NCI-H345 (cell line): ENCODE results near the gene NDUFS2.
"Not testable (repeated sequence)": the region's sequence is repeated elsewhere in the genome, so short reads cannot be mapped to it uniquely, and the experiment has no call there.

Source experiments
- DNase-seq: peaks from one replicate; lab custom pipeline; 2025; lab: John Stamatoyannopoulos, UW

NDUFS2 gene

GRCh38 chr1:161220002-161220401 is 17.8 kb downstream of the NDUFS2 start:
- DNase-seq, result no peak

GRCh38 chr1:161222175-161223019 is 20.2 kb downstream of the NDUFS2 start:
- DNase-seq, result no peak

DNA sequence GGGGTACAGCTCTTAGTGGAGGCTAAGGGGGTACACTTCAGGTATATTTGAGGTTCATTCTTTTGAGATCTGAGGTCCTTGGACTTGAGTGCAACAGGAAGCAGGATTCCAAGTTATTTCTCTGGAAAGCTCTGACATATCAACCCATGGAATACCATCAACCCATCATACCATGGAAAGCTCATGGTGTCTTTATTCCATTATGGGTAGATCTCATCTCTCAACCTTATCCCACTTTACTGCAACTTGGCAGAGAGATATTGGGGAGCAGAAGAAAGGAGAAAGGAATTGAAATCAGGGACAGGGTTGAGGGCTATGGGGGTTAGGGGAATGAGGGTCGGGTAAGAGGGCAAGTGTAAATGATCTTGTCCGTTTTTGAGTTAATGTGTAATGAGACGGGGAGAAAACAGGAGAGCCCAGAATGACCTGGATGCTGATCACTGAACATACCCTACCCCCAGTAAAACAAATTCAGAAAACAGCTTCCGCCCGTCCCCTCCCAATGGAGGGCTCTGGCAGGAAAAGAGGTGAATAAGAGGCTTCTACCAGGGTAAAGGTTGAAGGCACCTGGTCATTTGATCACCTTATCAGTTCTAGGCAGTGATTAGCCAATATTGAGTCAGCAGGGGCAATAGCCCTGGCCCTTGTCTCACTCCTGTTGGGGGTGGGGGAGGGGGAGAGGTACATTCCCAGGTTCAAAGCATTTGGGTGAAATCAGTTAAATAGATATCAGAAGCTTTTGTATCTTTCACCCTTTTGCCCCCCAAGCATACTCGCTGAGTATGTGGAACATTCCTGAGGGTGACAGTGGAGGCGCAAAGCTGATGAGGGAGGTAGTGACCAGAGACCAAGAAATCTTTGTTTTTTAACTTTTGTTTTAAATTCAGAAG is 21.9 kb downstream of the NDUFS2 start:
- no peak for DNase-seq

DNA sequence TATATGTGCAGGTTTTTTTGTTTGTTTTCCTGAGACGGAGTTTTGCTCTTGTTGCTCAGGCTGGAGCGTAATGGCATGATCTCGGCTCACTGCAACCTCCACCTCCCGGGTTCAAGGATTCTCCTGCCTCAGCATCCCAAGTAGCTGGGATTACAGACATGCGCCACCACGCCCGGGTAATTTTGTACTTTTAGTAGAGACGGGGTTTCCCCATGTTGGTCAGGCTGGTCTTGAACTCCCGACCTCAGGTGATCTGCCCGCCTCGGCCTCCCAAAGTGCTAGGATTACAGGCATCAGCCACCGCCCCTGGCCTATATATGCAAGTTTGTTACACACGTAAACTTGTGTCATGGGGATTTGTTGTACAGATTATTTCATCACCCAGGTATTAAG is 22.5 kb downstream of the NDUFS2 start:
- DNase-seq, result not testable (repeated sequence)

- no peak for DNase-seq
These were observed 23.0 kb downstream of the NDUFS2 start for GRCh38 chr1:161225178-161225533.

- DNase-seq, result peak; percentile 95
These were observed 23.6 kb downstream of the NDUFS2 start, which contains the start of gene TOMM40L for GRCh38 chr1:161225534-161226319. Gene TOMM40L, plus strand, starts transcription at chr1:161226060. Its CDS starts 430 bp downstream, at chr1:161226490.

- DNase-seq, result peak; percentile 12
These were observed 24.1 kb downstream of the NDUFS2 start for GRCh38 chr1:161226320-161226711.

GRCh38 chr1:161226759-161227158 is 24.6 kb downstream of the NDUFS2 start:
- DNase-seq, result no peak

DNA sequence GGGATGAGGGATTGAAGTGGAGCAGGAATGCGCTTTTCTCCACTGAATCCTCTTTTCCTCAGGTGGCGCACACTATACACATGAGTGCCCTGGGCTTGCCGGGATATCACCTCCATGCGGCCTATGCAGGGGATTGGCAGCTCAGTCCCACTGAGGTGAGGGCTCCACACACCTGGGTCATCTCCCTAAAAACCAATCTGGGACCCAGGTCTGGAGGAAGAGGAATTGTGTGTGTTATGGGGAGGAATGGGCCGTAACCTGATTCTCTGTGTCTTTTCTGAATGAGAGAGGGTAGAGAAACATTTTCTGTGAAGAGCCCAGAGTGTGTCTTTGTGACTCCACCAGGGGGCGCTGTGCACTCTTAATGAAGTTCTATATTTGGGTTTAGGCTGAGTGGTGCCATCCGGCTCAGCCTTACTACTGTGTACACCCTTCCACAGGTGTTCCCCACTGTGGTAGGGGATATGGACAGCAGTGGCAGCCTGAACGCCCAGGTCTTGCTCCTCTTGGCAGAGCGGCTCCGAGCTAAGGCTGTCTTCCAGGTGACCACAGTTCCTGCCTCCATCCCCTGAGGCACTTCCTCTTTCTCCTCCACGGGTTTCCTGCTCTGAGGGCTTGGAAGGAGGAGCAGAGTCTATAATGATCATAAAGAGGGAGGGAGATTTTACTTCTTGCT is 25.2 kb downstream of the NDUFS2 start:
- DNase-seq, result peak; percentile 77

DNA sequence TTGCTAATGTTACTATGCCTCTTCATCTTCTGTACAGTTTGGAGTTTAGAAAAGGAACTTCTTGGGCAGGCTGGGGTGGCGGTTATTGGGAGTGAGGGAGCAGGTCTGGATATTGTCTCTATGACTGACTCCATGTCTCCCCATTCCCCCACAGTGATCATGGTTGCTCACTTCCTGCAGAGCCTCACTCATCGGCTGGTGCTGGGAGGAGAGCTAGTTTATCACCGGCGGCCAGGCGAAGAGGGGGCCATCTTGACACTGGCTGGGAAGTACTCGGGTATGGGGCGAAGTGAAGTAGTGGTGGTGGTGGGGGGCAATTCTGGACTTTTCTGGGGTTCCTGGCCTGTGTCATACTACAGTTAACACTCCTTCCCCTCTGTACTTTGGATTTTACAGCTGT is 25.9 kb downstream of the NDUFS2 start:
- no peak for DNase-seq

GRCh38 chr1:161229896-161230295 is 27.7 kb downstream of the NDUFS2 start:
- no peak for DNase-seq

GRCh38 chr1:161230762-161231161 is 28.6 kb downstream of the NDUFS2 start:
- no peak for DNase-seq

GRCh38 chr1:161233102-161233501 is 30.9 kb downstream of the NDUFS2 start:
- DNase-seq, result no peak

DNA sequence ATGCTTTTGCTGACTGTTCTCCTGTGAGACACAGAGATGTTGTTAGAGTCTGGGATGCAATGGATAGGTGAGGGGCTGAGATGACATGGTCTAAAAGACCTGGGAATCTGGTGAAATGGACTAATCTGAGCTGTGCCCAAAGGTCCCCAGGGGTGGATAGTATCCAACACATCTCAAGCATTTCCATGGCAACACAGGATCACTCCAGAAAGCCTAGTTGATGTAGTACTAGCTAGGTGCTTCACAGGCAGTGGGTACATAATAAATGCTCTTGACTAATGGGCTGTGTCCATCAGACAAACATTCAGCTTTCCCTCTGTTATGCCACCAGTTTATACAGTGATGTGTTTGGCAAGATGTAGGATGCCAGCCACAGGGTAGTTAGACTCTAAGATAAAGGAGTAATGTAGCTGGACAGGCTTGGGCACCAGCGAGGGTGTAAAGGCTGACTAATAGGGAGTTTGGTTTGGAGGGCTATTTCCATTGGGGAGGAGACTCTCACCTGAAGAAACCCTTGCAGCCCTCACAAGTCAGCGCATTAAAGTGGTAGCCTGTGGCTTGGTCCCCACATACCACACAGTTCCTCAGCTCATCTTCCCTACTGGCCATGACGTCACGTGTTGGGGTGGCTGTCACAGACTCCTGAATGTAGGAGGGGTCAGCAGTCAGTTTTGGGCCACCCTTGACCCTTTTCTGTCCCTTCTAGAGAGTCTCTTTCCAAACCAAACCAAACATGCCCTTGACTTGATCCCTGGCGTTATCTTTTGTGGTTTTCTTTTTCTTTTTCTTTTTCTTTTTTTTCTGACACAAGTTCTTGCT is 34.0 kb downstream of the NDUFS2 start:
- DNase-seq, result no peak

DNA sequence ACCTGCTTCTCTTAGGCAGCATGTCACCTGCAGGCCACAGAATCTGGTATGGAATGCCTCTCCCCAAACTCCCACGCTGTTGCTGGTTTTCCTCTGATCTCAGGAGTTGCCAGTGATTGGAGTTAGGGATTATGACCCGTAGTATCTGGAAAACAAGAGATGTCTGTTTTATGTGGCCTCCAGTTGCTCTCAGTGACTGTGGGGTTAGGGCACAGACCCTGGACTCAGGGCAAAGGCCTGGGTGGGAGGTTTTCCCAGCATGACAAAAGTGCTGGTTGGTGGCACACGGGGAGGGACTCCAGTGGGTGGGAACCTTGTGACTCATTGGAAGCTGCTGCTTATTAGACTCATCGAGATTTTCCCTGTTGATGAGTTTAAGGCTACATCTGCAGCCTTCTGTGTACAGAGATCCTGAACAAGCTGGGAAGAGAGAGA is 35.9 kb downstream of the NDUFS2 start, which contains the start of gene NR1I3:
TSS of gene NR1I3 (minus strand) at position 165 of the 435 bp plus-strand sequence. CDS start 1,638 bp downstream, outside the sequence.
- DNase-seq, result no peak

DNA sequence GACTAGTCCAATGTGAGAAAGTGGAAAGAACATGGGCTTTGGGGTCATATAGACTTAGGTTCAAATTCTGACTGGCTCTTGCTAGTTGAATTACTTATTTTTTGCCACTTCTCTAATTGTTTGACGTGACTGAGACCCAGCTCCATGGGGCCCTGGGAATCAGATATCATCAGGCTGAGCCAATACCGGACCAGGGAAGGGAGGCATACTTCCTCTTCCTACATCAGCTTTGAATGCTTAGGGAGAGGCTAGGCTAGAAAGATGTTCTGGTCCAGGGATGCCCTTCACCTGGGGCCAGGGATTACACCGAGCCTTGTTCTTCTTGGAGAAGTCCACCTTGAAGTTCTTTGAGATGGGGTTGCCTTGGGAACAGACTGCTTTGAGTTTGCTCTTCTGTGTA is 39.5 kb downstream of the NDUFS2 start:
- no peak for DNase-seq

DNA sequence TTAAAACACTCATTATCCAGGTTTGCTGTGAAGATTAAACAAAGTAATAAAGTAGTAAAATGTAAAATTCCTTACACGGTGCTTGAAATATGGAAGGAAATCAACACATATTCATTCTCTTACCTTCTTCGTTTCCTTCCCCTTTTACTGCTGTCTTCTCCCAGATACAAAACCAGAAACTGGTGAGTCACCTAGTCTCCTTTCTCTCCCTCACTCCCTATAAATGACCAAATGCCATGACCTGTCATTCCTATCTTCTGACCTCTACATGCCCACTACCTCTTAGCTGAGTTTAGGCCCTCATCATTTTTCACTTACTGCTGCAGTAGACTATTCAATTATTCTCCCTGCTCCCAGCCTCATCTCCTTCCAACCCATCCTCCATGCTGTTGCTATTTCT is 40.1 kb downstream of the NDUFS2 start:
- no peak for DNase-seq

DNA sequence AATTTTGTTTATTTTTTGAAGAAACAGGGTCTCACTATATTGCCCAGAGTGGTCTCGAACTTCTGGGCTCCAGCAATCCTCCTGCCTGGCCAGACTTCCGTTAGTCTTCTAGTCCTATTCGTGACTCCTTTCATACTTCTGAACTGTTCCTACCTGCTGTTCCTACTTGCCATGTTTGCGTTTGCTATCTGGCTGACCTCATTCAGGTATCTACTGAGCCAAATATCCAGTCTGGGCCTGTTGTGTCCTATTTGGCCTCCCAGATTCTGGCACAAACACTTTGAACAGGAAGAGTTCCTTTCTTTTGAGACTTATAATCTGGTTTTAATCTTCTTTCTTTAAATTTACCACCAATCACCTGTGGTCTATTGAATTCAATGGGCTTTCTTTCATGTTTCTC is 42.7 kb downstream of the NDUFS2 start:
- no peak for DNase-seq

DNA sequence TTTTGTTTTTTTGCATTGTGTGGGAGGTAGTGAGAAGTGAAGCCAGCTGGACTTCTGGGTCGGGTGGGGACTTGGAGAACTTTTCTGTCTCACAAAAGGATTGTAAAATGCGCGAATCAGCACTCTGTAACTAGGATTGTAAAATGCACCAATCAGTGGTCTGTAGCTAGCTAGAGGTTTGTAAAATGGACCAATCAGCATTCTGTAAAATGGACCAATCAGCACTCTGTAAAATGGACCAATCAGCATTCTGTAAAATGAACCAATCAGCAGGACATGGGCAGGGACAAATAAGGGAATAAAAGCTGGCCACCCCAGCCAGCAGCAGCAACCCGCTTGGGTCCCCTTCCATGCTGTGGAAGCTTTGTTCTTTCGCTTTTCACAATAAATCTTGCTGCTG is 47.9 kb downstream of the NDUFS2 start:
- not testable (repeated sequence) for DNase-seq

- no peak for DNase-seq
These were observed 48.7 kb downstream of the NDUFS2 start for GRCh38 chr1:161250829-161251228.

GRCh38 chr1:161251579-161251978 is 49.4 kb downstream of the NDUFS2 start:
- DNase-seq, result no peak
